ENCODE data around the gene MACROH2A1. TPM values are rescaled to one million over a fixed set of nuclear protein-coding genes. Genes with fewer than 3 reads are reported as not detected.

Gene MACROH2A1
- total and polyA plus RNA-seq, 7 experiments from 2014 or later, result 109 to 288 (median 133) TPM

- peak overlapping the region in 5 of 10 donors; percentile 14 to 49 (median 44) for H3K4me3 Mint-ChIP-seq
- ChIA-PET POLR2A (no interaction called here), CTCF (no interaction called here)
- H3K4me1 ChIP-seq (ENCODE audit: control insufficient read depth in 2 of 2, insufficient read depth in 2 of 2, low read length in 2 of 2), result peaks cover 0 to 23% of the 10 kb centered on the region in 2 donors
- H3K9me3 ChIP-seq (ENCODE audit: control insufficient read depth in 2 of 3, low read length in 3 of 3), result no peaks in the 10 kb centered on the region
- no peak overlapping the region for H3K4me3 ChIP-seq (ENCODE audit: low read length)
- no peaks in the 10 kb centered on the region for H3K9me3 Mint-ChIP-seq
- H3K27ac ChIP-seq (ENCODE audit: low read depth, low read length), result no peak overlapping the region
- H3K4me1 Mint-ChIP-seq, result peaks cover 56 to 92% (median 75%) of the 10 kb centered on the region in 7 donors
- peak; percentile 33 for ATAC-seq
- H3K36me3 Mint-ChIP-seq, result peaks cover 17 to 54% (median 27%) of the 10 kb centered on the region in 5 donors
- H3K27ac Mint-ChIP-seq, result peak overlapping the region in 8 of 9 donors; percentile 7 to 75 (median 68)
- H3K36me3 ChIP-seq (ENCODE audit: control insufficient read depth in 2 of 3, insufficient read depth in 3 of 3, low read length in 3 of 3), result peaks cover 7 to 62% (median 11%) of the 10 kb centered on the region in 3 experiments
- intact Hi-C loops (cut with micrococcal nuclease), result no loop called here
- no peaks in the 10 kb centered on the region for H3K27me3 Mint-ChIP-seq
- DNase-seq, result peak in 1 of 9 donors; percentile 47
- no peaks in the 10 kb centered on the region for H3K27me3 ChIP-seq (ENCODE audit: control insufficient read depth in 2 of 2, insufficient read depth in 2 of 2, low read length in 2 of 2)
Observed at GRCh38 chr5:135376961-135377624, 21.9 kb downstream of the MACROH2A1 start.

- Histone ChIP-seq H3K4me3 (ENCODE audit: low read length) (no peak overlapping the region), H3K27me3 (ENCODE audit: control insufficient read depth in 2 of 2, insufficient read depth in 2 of 2, low read length in 2 of 2) (no peaks in the 10 kb centered on the region), H3K27ac (ENCODE audit: low read depth, low read length) (no peak overlapping the region), H3K9me3 (ENCODE audit: control insufficient read depth in 2 of 3, low read length in 3 of 3) (no peaks in the 10 kb centered on the region), H3K4me1 (ENCODE audit: control insufficient read depth in 2 of 2, insufficient read depth in 2 of 2, low read length in 2 of 2) (peaks cover 0 to 23% of the 10 kb centered on the region in 2 donors), H3K36me3 (ENCODE audit: control insufficient read depth in 2 of 3, insufficient read depth in 3 of 3, low read length in 3 of 3) (peaks cover 7 to 59% (median 13%) of the 10 kb centered on the region in 3 experiments)
- Mint-ChIP-seq H3K27ac (peak overlapping the region in 4 of 9 donors; percentile 10 to 63 (median 42)), H3K27me3 (no peaks in the 10 kb centered on the region), H3K4me3 (no peak overlapping the region), H3K4me1 (peaks cover 56 to 94% (median 72%) of the 10 kb centered on the region in 7 donors), H3K36me3 (peaks cover 16 to 42% (median 25%) of the 10 kb centered on the region in 5 donors), H3K9me3 (no peaks in the 10 kb centered on the region)
- ATAC-seq (no peak), DNase-seq (no peak)
- intact Hi-C loops (cut with micrococcal nuclease), result no loop called here
- CTCF ChIA-PET, result no interaction called here
- POLR2A ChIA-PET, result no interaction called here
Observed at GRCh38 chr5:135375040-135375793, 23.8 kb downstream of the MACROH2A1 start.

- DNase-seq (peak in 2 of 9 donors; percentile 16 to 22), ATAC-seq (peak; percentile 38)
- Mint-ChIP-seq H3K27ac (peak overlapping the region in 4 of 9 donors; percentile 48 to 88 (median 66)), H3K4me3 (peak overlapping the region in 1 of 10 donors; percentile 47), H3K36me3 (peaks cover 10 to 39% (median 15%) of the 10 kb centered on the region in 5 donors), H3K4me1 (peaks cover 43 to 81% (median 59%) of the 10 kb centered on the region in 7 donors), H3K27me3 (no peaks in the 10 kb centered on the region), H3K9me3 (no peaks in the 10 kb centered on the region)
- CTCF ChIA-PET, result interaction anchor here (0.6 kb wide), 1 partner anchor 11 kb away, joined by 3 read pairs; no protein-coding TSS in a partner anchor
- no peak overlapping the region for H3K4me3 ChIP-seq (ENCODE audit: low read length)
- H3K4me1 ChIP-seq (ENCODE audit: control insufficient read depth in 2 of 2, insufficient read depth in 2 of 2, low read length in 2 of 2), result peaks cover 0 to 23% of the 10 kb centered on the region in 2 donors
- intact Hi-C loops (cut with micrococcal nuclease), result loop anchor here in 1 of 2 donors (2.0 kb wide), 1 partner anchor 25 kb away; the partner anchor contains the start of gene MACROH2A1
- no peak overlapping the region for H3K27ac ChIP-seq (ENCODE audit: low read depth, low read length)
- H3K27me3 ChIP-seq (ENCODE audit: control insufficient read depth in 2 of 2, insufficient read depth in 2 of 2, low read length in 2 of 2), result no peaks in the 10 kb centered on the region
- peaks cover 10 to 59% (median 11%) of the 10 kb centered on the region in 3 experiments for H3K36me3 ChIP-seq (ENCODE audit: control insufficient read depth in 2 of 3, insufficient read depth in 3 of 3, low read length in 3 of 3)
- POLR2A ChIA-PET, result no interaction called here
- no peaks in the 10 kb centered on the region for H3K9me3 ChIP-seq (ENCODE audit: control insufficient read depth in 2 of 3, low read length in 3 of 3)
Observed at GRCh38 chr5:135373736-135374515, 25.1 kb downstream of the MACROH2A1 start.

GRCh38 chr5:135372654-135373381 lies 26.2 kb downstream of the MACROH2A1 start:
- Mint-ChIP-seq H3K4me3 (peak overlapping the region in 4 of 10 donors; percentile 15 to 58 (median 36)), H3K27me3 (no peaks in the 10 kb centered on the region), H3K36me3 (peaks cover 6 to 33% (median 15%) of the 10 kb centered on the region in 5 donors), H3K4me1 (peaks cover 34 to 70% (median 48%) of the 10 kb centered on the region in 7 donors), H3K9me3 (no peaks in the 10 kb centered on the region), H3K27ac (peak overlapping the region in 5 of 9 donors; percentile 25 to 88 (median 60))
- Histone ChIP-seq H3K36me3 (ENCODE audit: control insufficient read depth in 2 of 3, insufficient read depth in 3 of 3, low read length in 3 of 3) (peaks cover 3 to 60% (median 19%) of the 10 kb centered on the region in 3 experiments), H3K27me3 (ENCODE audit: control insufficient read depth in 2 of 2, insufficient read depth in 2 of 2, low read length in 2 of 2) (no peaks in the 10 kb centered on the region), H3K4me1 (ENCODE audit: control insufficient read depth in 2 of 2, insufficient read depth in 2 of 2, low read length in 2 of 2) (peaks cover 0 to 18% of the 10 kb centered on the region in 2 donors), H3K27ac (ENCODE audit: low read depth, low read length) (no peak overlapping the region), H3K9me3 (ENCODE audit: control insufficient read depth in 2 of 3, low read length in 3 of 3) (no peaks in the 10 kb centered on the region), H3K4me3 (ENCODE audit: low read length) (no peak overlapping the region)
- DNase-seq (no peak), ATAC-seq (peak; percentile 17)
- ChIA-PET CTCF (interaction anchor here (0.6 kb wide), 1 partner anchor 12 kb away, joined by 3 read pairs; no protein-coding TSS in a partner anchor), POLR2A (no interaction called here)
- intact Hi-C loops (cut with micrococcal nuclease), result loop anchor here in 1 of 2 donors (2.0 kb wide), 1 partner anchor 26 kb away; the partner anchor contains the start of gene MACROH2A1

- no peaks in the 10 kb centered on the region for H3K27me3 ChIP-seq (ENCODE audit: control insufficient read depth in 2 of 2, insufficient read depth in 2 of 2, low read length in 2 of 2)
- no peak for ATAC-seq
- peaks cover 3 to 61% (median 25%) of the 10 kb centered on the region in 3 experiments for H3K36me3 ChIP-seq (ENCODE audit: control insufficient read depth in 2 of 3, insufficient read depth in 3 of 3, low read length in 3 of 3)
- peak overlapping the region in 5 of 9 donors; percentile 11 to 88 (median 15) for H3K27ac Mint-ChIP-seq
- H3K9me3 Mint-ChIP-seq, result no peaks in the 10 kb centered on the region
- ChIA-PET POLR2A (no interaction called here), CTCF (no interaction called here)
- H3K4me3 Mint-ChIP-seq, result peak overlapping the region in 1 of 10 donors; percentile 58
- no peak overlapping the region for H3K4me3 ChIP-seq (ENCODE audit: low read length)
- no peak overlapping the region for H3K27ac ChIP-seq (ENCODE audit: low read depth, low read length)
- peaks cover 6 to 36% (median 15%) of the 10 kb centered on the region in 5 donors for H3K36me3 Mint-ChIP-seq
- peaks cover 0 to 14% of the 10 kb centered on the region in 2 donors for H3K4me1 ChIP-seq (ENCODE audit: control insufficient read depth in 2 of 2, insufficient read depth in 2 of 2, low read length in 2 of 2)
- no peaks in the 10 kb centered on the region for H3K9me3 ChIP-seq (ENCODE audit: control insufficient read depth in 2 of 3, low read length in 3 of 3)
- no peak for DNase-seq
- peaks cover 26 to 62% (median 37%) of the 10 kb centered on the region in 7 donors for H3K4me1 Mint-ChIP-seq
- intact Hi-C loops (cut with micrococcal nuclease), result loop anchor here in 1 of 2 donors (2.0 kb wide), 1 partner anchor 27 kb away; the partner anchor contains the start of gene MACROH2A1
- no peaks in the 10 kb centered on the region for H3K27me3 Mint-ChIP-seq
Observed at GRCh38 chr5:135371622-135372232, 27.3 kb downstream of the MACROH2A1 start.

Measured in naive thymus-derived CD4-positive, alpha-beta T cell (primary cell).